Mesenchymal stem cell (in vitro differentiated cells and primary cell): ENCODE measurements around the gene TAS2R41.

Experiments
- DNase-seq: peaks from one replicate; pipeline ENCODE4 v3.0.0-alpha.2; 2013
- H2AFZ ChIP-seq: one replicate; pipeline ENCODE4 v1.6.1; 2013; ENCODE audit warnings: low read depth, mild to moderate bottlenecking, control low read depth, inconsistent platforms, low read length, moderate library complexity
- H2AK5ac ChIP-seq: 2 replicates; pipeline ENCODE4 v1.6.1; 2013; ENCODE audit warnings: low read length, moderate library complexity, mild to moderate bottlenecking, inconsistent platforms; ENCODE audit not compliant: severe bottlenecking
- H2BK120ac ChIP-seq: one replicate; pipeline ENCODE4 v1.6.1; 2013; ENCODE audit warnings: low read depth, mild to moderate bottlenecking, inconsistent platforms, low read length, moderate library complexity
- H2BK12ac ChIP-seq, 2 experiments: one replicate each; pipeline ENCODE4 v1.6.1; 2013; ENCODE audit warnings: inconsistent platforms in 2 of 2, low read length in 2 of 2, mild to moderate bottlenecking in 2 of 2, moderate library complexity in 2 of 2, control low read depth in 1 of 2
- H2BK15ac ChIP-seq: one replicate; pipeline ENCODE4 v1.6.1; 2013; ENCODE audit warnings: mild to moderate bottlenecking, low read depth, inconsistent platforms; ENCODE audit not compliant: poor library complexity, severe bottlenecking
- H2BK5ac ChIP-seq: 2 replicates; pipeline ENCODE4 v1.6.1; 2013; ENCODE audit warnings: low read depth, mild to moderate bottlenecking, low read length, control low read depth, inconsistent platforms; ENCODE audit not compliant: poor library complexity, severe bottlenecking
- H3K14ac ChIP-seq, 2 experiments: one replicate each; pipeline ENCODE4 v1.6.1; 2013; ENCODE audit warnings: inconsistent platforms in 2 of 2, low read length in 2 of 2, control low read depth in 1 of 2, mild to moderate bottlenecking in 1 of 2, moderate library complexity in 1 of 2
- H3K18ac ChIP-seq, 2 experiments: one replicate each; pipeline ENCODE4 v1.6.1; 2013; ENCODE audit warnings: inconsistent platforms in 2 of 2, low read length in 2 of 2, control low read depth in 1 of 2, low read depth in 1 of 2, mild to moderate bottlenecking in 1 of 2
- H3K23ac ChIP-seq, 2 experiments: one replicate each; pipeline ENCODE4 v1.6.1; 2013; ENCODE audit warnings: inconsistent platforms in 2 of 2, low read length in 2 of 2, mild to moderate bottlenecking in 2 of 2, moderate library complexity in 2 of 2, control low read depth in 1 of 2
- H3K27ac ChIP-seq: 2 replicates; pipeline ENCODE4 v1.5.1; 2013; ENCODE audit warnings: mild to moderate bottlenecking, moderate library complexity, low read length, control low read depth, inconsistent platforms; ENCODE audit not compliant: poor library complexity, severe bottlenecking
- H3K27me3 ChIP-seq, 2 experiments: 2 replicates each; pipeline versions ENCODE4 v1.6.1 to v1.7.0; 2013; ENCODE audit warnings: low read length in 2 of 2, mild to moderate bottlenecking in 2 of 2, moderate library complexity in 2 of 2, control low read depth in 1 of 2, inconsistent platforms in 1 of 2; ENCODE audit not compliant: control insufficient read depth in 1 of 2, insufficient read depth in 1 of 2
- H3K36me3 ChIP-seq, 2 experiments: 2 replicates each; pipeline versions ENCODE4 v1.6.1 to v1.7.0; 2013; ENCODE audit warnings: low read length in 2 of 2, control low read depth in 1 of 2, inconsistent platforms in 1 of 2, low read depth in 1 of 2, mild to moderate bottlenecking in 1 of 2; ENCODE audit not compliant: insufficient read depth in 2 of 2, control insufficient read depth in 1 of 2
- H3K4ac ChIP-seq, 2 experiments: one replicate each; pipeline ENCODE4 v1.6.1; 2013; ENCODE audit warnings: inconsistent platforms in 2 of 2, low read length in 2 of 2, mild to moderate bottlenecking in 2 of 2, moderate library complexity in 2 of 2, control low read depth in 1 of 2, low read depth in 1 of 2
- H3K4me1 ChIP-seq: 2 replicates; pipeline ENCODE4 v1.6.1; 2013; ENCODE audit warnings: low read depth, low read length, control low read depth; ENCODE audit not compliant: control insufficient read depth, insufficient read depth
- H3K4me2 ChIP-seq: 2 replicates; pipeline ENCODE4 v1.6.1; 2013; ENCODE audit warnings: low read length, mild to moderate bottlenecking, inconsistent platforms; ENCODE audit not compliant: poor library complexity, severe bottlenecking
- H3K4me3 ChIP-seq, 2 experiments: 2 replicates each; pipeline versions ENCODE4 v1.5.1 to v1.7.0; 2013; ENCODE audit warnings: low read length in 2 of 2, mild to moderate bottlenecking in 2 of 2, control low read depth in 1 of 2, low read depth in 1 of 2; ENCODE audit not compliant: insufficient read depth in 1 of 2
- H3K79me1 ChIP-seq: replicated peaks from 2 replicates; pipeline ENCODE4 v1.6.1; 2013; ENCODE audit warnings: mild to moderate bottlenecking, control low read depth, low read length, inconsistent platforms; ENCODE audit not compliant: poor library complexity, severe bottlenecking
- H3K9ac ChIP-seq: 2 replicates; pipeline ENCODE4 v1.7.0; 2013; ENCODE audit warnings: mild to moderate bottlenecking, low read length, moderate library complexity
- H3K9me3 ChIP-seq: 2 replicates; pipeline ENCODE4 v1.7.0; 2013; ENCODE audit warnings: mild to moderate bottlenecking, low read length; ENCODE audit not compliant: control insufficient read depth
- H4K8ac ChIP-seq: one replicate; pipeline ENCODE4 v1.6.1; 2013; ENCODE audit warnings: inconsistent platforms, mild to moderate bottlenecking, low read length, moderate library complexity
- H4K91ac ChIP-seq: one replicate; pipeline ENCODE4 v1.6.1; 2013; ENCODE audit warnings: mild to moderate bottlenecking, low read length, inconsistent platforms
- WGBS: methylation state at CpG from one replicate; pipeline ENCODE4 v1.1.7; 2013; ENCODE audit warnings: mixed read lengths; 5-methylcytosine and 5-hydroxymethylcytosine counted together

TAS2R41 gene

GRCh38 chr7:143505838-143506237 is 28.2 kb downstream of the TAS2R41 start:
- 100% methylated on average over 1 of the region's 2 CpGs for WGBS

GRCh38 chr7:143507094-143507518 is 29.4 kb downstream of the TAS2R41 start:
- no peak overlapping the region for H2BK5ac ChIP-seq
- H3K18ac ChIP-seq, result peak overlapping the region in 1 of 2 experiments; percentile 24
- no peaks in the 10 kb centered on the region for H3K36me3 ChIP-seq
- H3K4me3 ChIP-seq, result no peak overlapping the region
- no peak overlapping the region for H2AFZ ChIP-seq
- WGBS, result 65% methylated on average over 3 of the region's 3 CpGs
- no peak overlapping the region for H3K27ac ChIP-seq
- no peak overlapping the region for H4K91ac ChIP-seq
- H2BK15ac ChIP-seq, result no peak overlapping the region
- H4K8ac ChIP-seq, result no peak overlapping the region
- H3K9me3 ChIP-seq, result no peaks in the 10 kb centered on the region
- H3K4me1 ChIP-seq, result no peaks in the 10 kb centered on the region
- no peak overlapping the region for H3K4me2 ChIP-seq
- H3K27me3 ChIP-seq, result no peaks in the 10 kb centered on the region
- no peak overlapping the region for H3K14ac ChIP-seq
- H2AK5ac ChIP-seq, result no peak overlapping the region
- no peak overlapping the region for H3K4ac ChIP-seq
- no peak overlapping the region for H2BK120ac ChIP-seq
- H3K79me1 ChIP-seq, result no peaks in the 10 kb centered on the region
- no peak overlapping the region for H3K23ac ChIP-seq
- H2BK12ac ChIP-seq, result no peak overlapping the region
- no peak for DNase-seq
- no peak overlapping the region for H3K9ac ChIP-seq

More at GRCh38 chr7:143505838-143506237, 28.2 kb downstream of the TAS2R41 start:
- Histone ChIP-seq H3K4ac (no peak overlapping the region), H3K4me1 (no peaks in the 10 kb centered on the region), H2BK15ac (no peak overlapping the region), H2AFZ (no peak overlapping the region), H3K27me3 (no peaks in the 10 kb centered on the region), H3K4me3 (no peak overlapping the region), H2AK5ac (no peak overlapping the region), H2BK120ac (no peak overlapping the region), H3K27ac (no peak overlapping the region), H4K8ac (no peak overlapping the region), H3K9ac (no peak overlapping the region), H2BK5ac (no peak overlapping the region), H3K14ac (no peak overlapping the region), H4K91ac (no peak overlapping the region), H2BK12ac (no peak overlapping the region), H3K36me3 (no peaks in the 10 kb centered on the region), H3K79me1 (no peaks in the 10 kb centered on the region), H3K18ac (no peak overlapping the region), H3K23ac (no peak overlapping the region), H3K9me3 (no peaks in the 10 kb centered on the region), H3K4me2 (no peak overlapping the region)
- no peak for DNase-seq

GRCh38 chr7:143507534-143508055 is 29.9 kb downstream of the TAS2R41 start:
- H4K91ac ChIP-seq, result no peak overlapping the region
- 100% methylated on average over 3 of the region's 5 CpGs for WGBS

GRCh38 chr7:143510854-143511592 is 33.4 kb downstream of the TAS2R41 start:
- H2BK15ac ChIP-seq, result no peak overlapping the region
- no peak overlapping the region for H3K4me2 ChIP-seq
- peak overlapping the region in 1 of 2 experiments; percentile 30 for H3K18ac ChIP-seq
- H3K36me3 ChIP-seq, result no peaks in the 10 kb centered on the region
- H2BK120ac ChIP-seq, result no peak overlapping the region
- H4K91ac ChIP-seq, result no peak overlapping the region
- H3K27me3 ChIP-seq, result peaks cover 0 to 7% of the 10 kb centered on the region in 2 experiments
- H3K4me3 ChIP-seq, result no peak overlapping the region
- H3K14ac ChIP-seq, result peak overlapping the region in 1 of 2 experiments; percentile 12
- no peak overlapping the region for H2BK5ac ChIP-seq
- H2AFZ ChIP-seq, result no peak overlapping the region
- H3K23ac ChIP-seq, result no peak overlapping the region
- H2BK12ac ChIP-seq, result no peak overlapping the region
- H4K8ac ChIP-seq, result no peak overlapping the region
- no peak for DNase-seq
- no peaks in the 10 kb centered on the region for H3K9me3 ChIP-seq
- H3K4me1 ChIP-seq, result no peaks in the 10 kb centered on the region
- WGBS, result 97% methylated on average over 64 of the region's 65 CpGs
- no peak overlapping the region for H3K9ac ChIP-seq
- no peaks in the 10 kb centered on the region for H3K79me1 ChIP-seq
- no peak overlapping the region for H3K27ac ChIP-seq
- H3K4ac ChIP-seq, result no peak overlapping the region
- H2AK5ac ChIP-seq, result no peak overlapping the region

More at GRCh38 chr7:143507534-143508055, 29.9 kb downstream of the TAS2R41 start:
- H4K8ac ChIP-seq, result no peak overlapping the region
- H3K36me3 ChIP-seq, result no peaks in the 10 kb centered on the region
- no peaks in the 10 kb centered on the region for H3K9me3 ChIP-seq
- no peaks in the 10 kb centered on the region for H3K79me1 ChIP-seq
- no peak overlapping the region for H3K4me2 ChIP-seq
- H3K14ac ChIP-seq, result no peak overlapping the region
- no peak overlapping the region for H2BK120ac ChIP-seq
- H3K27ac ChIP-seq, result no peak overlapping the region
- no peak overlapping the region for H3K4me3 ChIP-seq
- H2AK5ac ChIP-seq, result no peak overlapping the region
- H2BK15ac ChIP-seq, result no peak overlapping the region
- H2BK5ac ChIP-seq, result no peak overlapping the region
- H3K4me1 ChIP-seq, result no peaks in the 10 kb centered on the region
- H2BK12ac ChIP-seq, result no peak overlapping the region
- no peak for DNase-seq
- no peak overlapping the region for H3K18ac ChIP-seq
- no peak overlapping the region for H3K9ac ChIP-seq
- peaks cover 0 to 2% of the 10 kb centered on the region in 2 experiments for H3K27me3 ChIP-seq
- no peak overlapping the region for H3K4ac ChIP-seq
- H2AFZ ChIP-seq, result no peak overlapping the region
- no peak overlapping the region for H3K23ac ChIP-seq
